Choroid plexus epithelial cell (primary cell): ENCODE measurements around the gene CRACR2A.
A peak's percentile ranks its signal among the peaks of the same experiment; 100 is the strongest.

Source experiments
- DNase-seq: peaks from one replicate; pipeline ENCODE4 v3.0.0-alpha.2; 2010; ENCODE audit warnings: low read depth
- H3K4me3 ChIP-seq: 2 replicates; pipeline ENCODE4 v1.5.1; 2011; ENCODE audit warnings: low read depth, mild to moderate bottlenecking, control low read depth, low read length, moderate library complexity
- CTCF ChIP-seq: conservative IDR thresholded peaks from 2 replicates; pipeline ENCODE4 v1.5.1; 2011; ENCODE audit warnings: low read depth, mild to moderate bottlenecking, control low read depth, inconsistent platforms, low read length, moderate library complexity

Gene CRACR2A

DNA sequence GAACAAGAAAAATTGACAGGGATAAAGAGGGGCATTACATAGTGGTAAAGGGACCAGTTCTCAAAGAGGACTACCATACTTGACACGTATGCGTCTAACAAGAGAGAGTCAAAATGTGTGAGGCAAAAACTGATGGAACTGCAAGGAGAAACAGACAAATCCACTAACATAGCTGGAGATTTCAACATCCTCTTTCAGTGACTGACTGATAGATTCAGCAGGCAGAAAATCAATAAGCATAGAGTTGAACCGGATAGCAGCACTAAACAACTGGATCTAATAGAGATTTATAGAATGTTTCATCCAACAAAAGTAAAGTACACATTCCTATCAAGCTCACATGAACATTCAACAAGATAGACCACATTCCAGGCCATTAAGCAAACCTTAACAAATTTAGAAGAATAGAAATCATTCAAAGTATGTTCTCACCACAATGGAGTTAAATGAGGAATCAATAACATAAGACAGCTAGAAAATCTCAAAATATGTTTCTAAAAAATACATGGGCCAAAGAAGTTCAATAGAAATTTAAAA is 16.1 kb upstream of the CRACR2A start:
- DNase-seq = no peak
- no peak for TF ChIP-seq CTCF
- H3K4me3 ChIP-seq = no peak overlapping the region

- H3K4me3 ChIP-seq = no peak overlapping the region
- TF ChIP-seq CTCF = no peak
- DNase-seq = peak; percentile 32
Observed at GRCh38 chr12:3761116-3761735, 8.3 kb upstream of the CRACR2A start.

DNA sequence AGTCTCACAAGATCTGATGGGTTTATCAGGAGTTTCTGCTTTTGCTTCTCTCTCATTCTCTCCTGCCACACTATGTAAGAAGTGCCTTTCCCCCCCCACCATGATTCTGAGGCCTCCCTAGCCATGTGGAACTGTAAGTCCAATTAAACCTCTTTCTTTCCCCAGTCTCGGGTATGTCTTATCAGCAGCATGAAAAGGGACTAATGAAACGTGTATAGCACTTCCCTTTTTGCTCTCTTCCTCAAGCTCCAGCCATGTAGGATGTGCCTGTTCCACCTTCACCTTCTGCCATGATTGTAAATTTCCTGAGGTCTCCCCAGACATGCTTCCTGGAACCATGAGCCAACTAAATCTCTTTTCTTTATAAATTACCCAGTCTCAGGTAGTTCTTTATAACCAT is 7.0 kb upstream of the CRACR2A start:
- no peak for DNase-seq
- TF ChIP-seq CTCF = no peak
- H3K4me3 ChIP-seq = no peak overlapping the region

DNA sequence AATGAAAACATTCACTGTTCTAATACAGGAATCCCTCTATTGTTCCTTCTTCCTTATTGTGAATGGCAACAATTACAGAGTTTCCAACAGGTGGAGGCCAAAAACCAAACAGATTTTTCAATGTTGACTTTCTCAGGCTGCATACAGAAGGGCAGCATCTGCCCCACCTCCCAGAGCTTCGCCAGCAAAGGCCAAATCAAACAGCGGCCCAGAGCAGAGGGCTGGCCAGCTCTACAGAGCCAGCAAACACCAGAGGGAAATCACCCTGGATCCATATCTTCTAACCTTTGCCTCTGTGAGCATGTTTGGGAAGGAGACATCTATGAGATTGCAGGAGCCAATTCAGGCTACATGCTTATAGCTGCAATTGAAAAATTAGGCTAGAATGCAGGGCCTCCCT is 4.4 kb upstream of the CRACR2A start:
- DNase-seq = no peak
- TF ChIP-seq CTCF = no peak

GRCh38 chr12:3755898-3756297 is 3.0 kb upstream of the CRACR2A start:
- no peak for DNase-seq
- no peak overlapping the region for H3K4me3 ChIP-seq
- TF ChIP-seq CTCF = no peak

More for the DNA sequence above, 4.4 kb upstream of the CRACR2A start:
- H3K4me3 ChIP-seq = no peak overlapping the region

DNA sequence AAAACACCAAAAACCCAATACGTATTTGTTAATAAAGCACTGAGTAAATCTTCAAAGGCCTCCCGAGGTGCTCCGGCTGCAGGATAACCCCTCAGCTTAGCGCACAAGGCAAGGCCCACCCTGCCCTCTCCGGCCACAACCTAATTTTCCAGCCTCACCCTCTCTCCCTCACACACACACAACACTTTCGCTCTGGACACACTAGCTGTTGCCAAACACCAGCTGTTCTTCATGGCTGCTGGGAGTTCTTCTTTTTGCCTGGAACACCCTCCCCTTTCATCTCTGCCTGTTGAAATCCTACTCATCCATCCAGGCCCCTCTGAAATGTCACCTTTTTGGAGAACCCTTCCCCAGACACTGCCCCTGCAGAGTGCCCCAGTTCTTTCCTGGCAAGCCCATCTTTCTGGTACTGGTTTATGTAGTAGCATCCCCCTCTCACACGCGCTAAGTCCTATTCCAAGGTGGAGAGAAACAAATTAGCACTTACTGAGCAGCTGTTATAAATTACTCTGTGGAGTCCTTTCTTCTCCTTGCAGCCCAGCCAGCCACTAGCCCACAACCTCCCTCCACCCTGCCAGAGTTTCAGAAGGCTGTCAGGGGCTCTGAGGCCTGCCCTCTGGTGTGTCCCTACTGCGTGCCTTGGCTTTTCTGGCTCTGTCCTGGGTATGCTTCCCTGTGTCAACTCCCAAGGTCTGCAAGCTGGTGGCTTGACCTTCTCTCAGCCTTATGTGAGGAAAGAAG is 805 bp upstream of the CRACR2A start:
- H3K4me3 ChIP-seq = peak overlapping the region; percentile 66
- DNase-seq = peak; percentile 49

More for the DNA sequence above, 805 bp upstream of the CRACR2A start:
- TF ChIP-seq CTCF = no peak
